HCT116 (cell line): Measurements from ENCODE around the gene FES.
"Not testable (repeated sequence)": the region's sequence is repeated elsewhere in the genome, so short reads cannot be mapped to it uniquely, and the experiment has no call there.

ENCODE experiments used
- JUND ChIP-seq: IDR thresholded peaks from 2 replicates; pipeline ENCODE4 v1.6.1; 2012
- POLR2A ChIP-seq: IDR thresholded peaks from 2 replicates; pipeline ENCODE4 v1.7.0; 2011; ENCODE audit warnings: borderline replicate concordance; ENCODE audit not compliant: insufficient read depth, insufficient read length; ENCODE audit errors: extremely low read depth
- RAD21 ChIP-seq: IDR thresholded peaks from 2 replicates; pipeline ENCODE4 v1.6.1; 2012; ENCODE audit warnings: low read depth, mild to moderate bottlenecking
- TF ChIP-seq, protein P1 (sequence below), 3 experiments: fragments of 200-600 bp in 1 of 3; sonication (generic) in 1 of 3; IDR thresholded peaks in 2 of 3; conservative IDR thresholded peaks in 1 of 3; 2 replicates each; pipeline ENCODE4 v1.5.1; 2012 to 2017; ENCODE audit warnings: low read depth in 2 of 3, low read length in 2 of 3, antibody characterized with exemption in 1 of 3, borderline replicate concordance in 1 of 3, control low read depth in 1 of 3, mild to moderate bottlenecking in 1 of 3, mixed read lengths in 1 of 3, mixed run types in 1 of 3, moderate library complexity in 1 of 3; ENCODE audit not compliant: insufficient read depth in 1 of 3
- TF ChIP-seq, protein P2 (sequence below): IDR thresholded peaks from 2 replicates; pipeline ENCODE4 v1.6.1; 2012; ENCODE audit warnings: low read depth

DNA sequence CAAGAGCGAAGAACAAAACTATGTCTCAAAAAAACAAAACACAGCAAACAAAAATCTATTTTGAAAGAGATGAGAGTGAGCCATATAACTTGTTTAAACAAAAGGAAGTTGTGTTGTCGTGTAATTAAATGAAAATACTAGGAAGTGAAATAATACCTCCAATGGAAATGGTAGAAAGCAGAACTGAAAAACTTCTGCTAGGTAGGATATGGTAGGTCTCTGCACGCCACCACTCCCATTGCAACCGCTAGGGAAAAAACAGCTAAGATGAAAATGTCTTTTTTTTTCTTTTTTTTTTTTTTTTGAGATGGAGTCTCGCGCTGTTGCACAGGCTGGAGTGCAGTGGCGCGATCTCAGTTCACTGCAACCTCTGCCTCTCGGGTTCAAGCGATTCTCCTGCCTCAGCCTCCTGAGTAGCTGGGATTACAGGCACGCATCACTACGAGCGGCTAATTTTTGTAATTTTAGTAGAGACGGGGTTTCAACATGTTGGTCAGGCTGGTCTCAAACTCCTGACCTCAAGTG, 12.9 kb downstream of the FES start:
- TF ChIP-seq RAD21, JUND, POLR2A: not testable (repeated sequence)
- TF ChIP-seq, protein P1, sequence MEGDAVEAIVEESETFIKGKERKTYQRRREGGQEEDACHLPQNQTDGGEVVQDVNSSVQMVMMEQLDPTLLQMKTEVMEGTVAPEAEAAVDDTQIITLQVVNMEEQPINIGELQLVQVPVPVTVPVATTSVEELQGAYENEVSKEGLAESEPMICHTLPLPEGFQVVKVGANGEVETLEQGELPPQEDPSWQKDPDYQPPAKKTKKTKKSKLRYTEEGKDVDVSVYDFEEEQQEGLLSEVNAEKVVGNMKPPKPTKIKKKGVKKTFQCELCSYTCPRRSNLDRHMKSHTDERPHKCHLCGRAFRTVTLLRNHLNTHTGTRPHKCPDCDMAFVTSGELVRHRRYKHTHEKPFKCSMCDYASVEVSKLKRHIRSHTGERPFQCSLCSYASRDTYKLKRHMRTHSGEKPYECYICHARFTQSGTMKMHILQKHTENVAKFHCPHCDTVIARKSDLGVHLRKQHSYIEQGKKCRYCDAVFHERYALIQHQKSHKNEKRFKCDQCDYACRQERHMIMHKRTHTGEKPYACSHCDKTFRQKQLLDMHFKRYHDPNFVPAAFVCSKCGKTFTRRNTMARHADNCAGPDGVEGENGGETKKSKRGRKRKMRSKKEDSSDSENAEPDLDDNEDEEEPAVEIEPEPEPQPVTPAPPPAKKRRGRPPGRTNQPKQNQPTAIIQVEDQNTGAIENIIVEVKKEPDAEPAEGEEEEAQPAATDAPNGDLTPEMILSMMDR (IDR thresholded peaks at IDR 0.05 in 2 of 3, conservative IDR thresholded peaks at IDR 0.05 in 1 of 3; ENCODE audit: borderline replicate concordance in 1 of 3, insufficient read depth in 1 of 3, low read depth in 2 of 3, low read length in 2 of 3), result not testable (repeated sequence)
- TF ChIP-seq, protein P2, sequence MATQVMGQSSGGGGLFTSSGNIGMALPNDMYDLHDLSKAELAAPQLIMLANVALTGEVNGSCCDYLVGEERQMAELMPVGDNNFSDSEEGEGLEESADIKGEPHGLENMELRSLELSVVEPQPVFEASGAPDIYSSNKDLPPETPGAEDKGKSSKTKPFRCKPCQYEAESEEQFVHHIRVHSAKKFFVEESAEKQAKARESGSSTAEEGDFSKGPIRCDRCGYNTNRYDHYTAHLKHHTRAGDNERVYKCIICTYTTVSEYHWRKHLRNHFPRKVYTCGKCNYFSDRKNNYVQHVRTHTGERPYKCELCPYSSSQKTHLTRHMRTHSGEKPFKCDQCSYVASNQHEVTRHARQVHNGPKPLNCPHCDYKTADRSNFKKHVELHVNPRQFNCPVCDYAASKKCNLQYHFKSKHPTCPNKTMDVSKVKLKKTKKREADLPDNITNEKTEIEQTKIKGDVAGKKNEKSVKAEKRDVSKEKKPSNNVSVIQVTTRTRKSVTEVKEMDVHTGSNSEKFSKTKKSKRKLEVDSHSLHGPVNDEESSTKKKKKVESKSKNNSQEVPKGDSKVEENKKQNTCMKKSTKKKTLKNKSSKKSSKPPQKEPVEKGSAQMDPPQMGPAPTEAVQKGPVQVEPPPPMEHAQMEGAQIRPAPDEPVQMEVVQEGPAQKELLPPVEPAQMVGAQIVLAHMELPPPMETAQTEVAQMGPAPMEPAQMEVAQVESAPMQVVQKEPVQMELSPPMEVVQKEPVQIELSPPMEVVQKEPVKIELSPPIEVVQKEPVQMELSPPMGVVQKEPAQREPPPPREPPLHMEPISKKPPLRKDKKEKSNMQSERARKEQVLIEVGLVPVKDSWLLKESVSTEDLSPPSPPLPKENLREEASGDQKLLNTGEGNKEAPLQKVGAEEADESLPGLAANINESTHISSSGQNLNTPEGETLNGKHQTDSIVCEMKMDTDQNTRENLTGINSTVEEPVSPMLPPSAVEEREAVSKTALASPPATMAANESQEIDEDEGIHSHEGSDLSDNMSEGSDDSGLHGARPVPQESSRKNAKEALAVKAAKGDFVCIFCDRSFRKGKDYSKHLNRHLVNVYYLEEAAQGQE, result not testable (repeated sequence)
